GM19397 (cell line): ENCODE data around the gene ST8SIA2.

ENCODE experiments used
- ATAC-seq: cut with Tn5 transposase; IDR thresholded peaks from one replicate; pipeline ENCODE4 v1.9.1; 2021; ENCODE audit warnings: mild to moderate bottlenecking, moderate library complexity; ENCODE audit not compliant: unreplicated experiment

ST8SIA2 gene, protein sequence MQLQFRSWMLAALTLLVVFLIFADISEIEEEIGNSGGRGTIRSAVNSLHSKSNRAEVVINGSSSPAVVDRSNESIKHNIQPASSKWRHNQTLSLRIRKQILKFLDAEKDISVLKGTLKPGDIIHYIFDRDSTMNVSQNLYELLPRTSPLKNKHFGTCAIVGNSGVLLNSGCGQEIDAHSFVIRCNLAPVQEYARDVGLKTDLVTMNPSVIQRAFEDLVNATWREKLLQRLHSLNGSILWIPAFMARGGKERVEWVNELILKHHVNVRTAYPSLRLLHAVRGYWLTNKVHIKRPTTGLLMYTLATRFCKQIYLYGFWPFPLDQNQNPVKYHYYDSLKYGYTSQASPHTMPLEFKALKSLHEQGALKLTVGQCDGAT

DNA sequence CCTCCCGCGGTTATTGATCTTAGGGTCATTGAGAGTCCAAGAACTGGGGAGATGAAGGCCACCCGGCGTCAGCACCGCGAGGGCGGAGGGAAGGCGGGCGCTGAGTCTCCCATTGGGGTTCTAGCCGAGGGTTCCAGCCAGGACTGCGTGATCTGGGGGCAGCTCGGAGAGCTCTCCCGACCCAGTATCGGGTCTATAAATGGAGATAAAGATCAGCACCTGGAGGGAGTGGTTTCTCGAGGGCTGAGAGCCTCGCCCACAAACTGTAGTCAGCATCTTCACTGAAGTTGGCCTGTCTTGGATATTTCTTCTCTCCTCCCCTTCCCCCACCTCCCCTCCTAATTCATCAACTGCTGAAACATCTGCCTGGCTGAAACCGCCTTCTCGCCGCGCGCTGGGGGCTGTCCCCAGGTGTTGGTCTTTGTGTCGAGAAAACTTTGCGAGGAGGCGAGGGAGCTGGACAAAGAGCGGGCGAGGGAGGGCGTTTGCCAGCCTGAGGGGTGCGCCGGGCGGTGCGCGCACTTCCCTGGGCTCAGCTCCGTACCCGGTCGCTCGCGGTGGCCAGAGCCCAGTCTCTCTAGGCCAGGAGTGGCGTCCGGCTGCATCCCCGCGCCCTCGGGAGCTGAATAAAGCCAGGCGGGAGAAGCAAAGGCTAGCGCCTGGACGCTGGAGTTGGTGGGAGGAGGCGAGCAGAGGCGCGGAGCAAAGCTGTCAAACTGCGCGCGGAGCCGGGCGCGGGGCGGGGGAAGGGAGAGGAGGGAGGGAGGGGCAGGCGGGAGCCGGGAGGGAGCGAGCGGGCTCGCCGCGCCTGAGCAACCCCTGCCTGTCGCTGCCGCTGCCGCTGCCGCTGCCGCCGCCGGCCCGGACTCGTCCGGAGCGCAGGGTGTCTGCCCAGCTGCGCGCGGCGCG is at the start of gene ST8SIA2:
Gene ST8SIA2 (plus strand): TSS at position 811 of the 909 bp plus-strand sequence. CDS start 184 bp downstream, outside the sequence.
- ATAC-seq = no peak

DNA sequence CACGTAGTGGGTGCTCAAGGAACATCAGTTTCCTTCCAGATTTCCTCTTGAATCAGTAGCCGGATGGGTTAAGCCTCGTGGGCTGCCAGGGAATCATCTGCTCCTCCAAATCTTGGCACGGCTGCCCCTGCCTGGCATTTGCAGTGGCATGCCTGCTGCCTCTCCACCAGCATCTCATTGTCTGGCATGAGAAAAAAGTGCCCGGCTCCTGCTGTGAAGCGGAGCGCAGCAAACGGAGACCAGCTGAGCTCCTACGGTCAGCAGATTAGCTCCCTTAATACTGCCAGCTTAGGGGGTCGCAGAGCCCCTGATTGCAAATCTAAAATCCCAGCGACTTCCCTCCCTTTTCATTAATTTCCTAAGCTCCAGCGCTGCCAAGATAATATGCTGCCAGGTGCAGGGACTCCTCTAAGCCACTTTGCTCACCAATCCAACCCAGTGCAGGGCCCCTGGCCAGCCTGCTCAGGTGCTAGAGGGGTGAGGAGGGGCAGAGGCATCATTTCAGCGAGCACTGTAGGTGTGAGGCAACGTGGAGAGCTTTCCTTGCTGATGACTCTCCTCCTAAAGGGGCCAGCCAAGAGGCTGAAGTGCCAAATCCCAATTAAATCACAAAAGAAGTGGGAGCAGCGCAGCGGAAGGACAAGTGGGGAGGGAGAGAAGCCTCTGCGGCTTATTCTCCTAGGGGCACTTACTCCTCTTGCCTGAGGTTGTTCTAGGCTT is 49.6 kb upstream of the ST8SIA2 start:
- no peak for ATAC-seq

DNA sequence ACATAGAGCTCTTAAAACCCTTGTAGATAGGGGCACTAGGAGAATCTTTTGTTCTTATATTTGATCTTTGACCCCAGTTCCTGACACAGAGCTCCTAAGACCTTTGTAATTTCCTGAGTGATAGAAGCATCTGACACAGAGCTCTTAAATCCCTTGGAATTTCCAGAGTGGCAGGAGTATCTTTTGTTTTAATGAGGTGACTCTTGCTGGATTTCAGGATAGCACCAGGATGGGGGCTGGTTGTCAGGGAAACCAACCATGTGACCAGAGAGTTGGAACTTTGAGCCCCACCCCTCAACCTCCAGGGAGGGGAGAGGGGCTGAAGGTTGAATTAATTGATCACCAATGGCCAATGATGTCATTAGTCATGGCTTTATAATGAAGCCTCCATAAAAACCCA is 47.6 kb upstream of the ST8SIA2 start:
- no peak for ATAC-seq

DNA sequence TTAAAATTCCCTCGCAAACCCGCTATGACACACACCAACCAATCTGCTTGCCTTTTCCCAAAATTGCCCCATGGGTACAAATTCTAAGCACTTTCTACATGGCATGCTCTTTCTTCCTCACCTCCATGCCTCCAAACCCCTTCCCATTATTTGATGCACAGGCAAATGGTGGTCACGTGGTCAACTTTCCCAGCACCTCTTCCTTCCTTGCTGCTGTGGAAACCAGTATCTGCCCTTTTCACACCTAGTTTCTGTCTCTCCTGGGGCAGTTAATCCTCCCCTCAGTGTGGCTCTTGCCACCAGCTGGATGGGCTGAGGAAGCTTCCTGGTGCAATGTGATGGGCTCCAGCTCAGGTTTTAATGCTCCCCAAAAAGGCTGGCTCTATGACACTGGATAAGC is 38.4 kb upstream of the ST8SIA2 start:
- ATAC-seq = no peak

DNA sequence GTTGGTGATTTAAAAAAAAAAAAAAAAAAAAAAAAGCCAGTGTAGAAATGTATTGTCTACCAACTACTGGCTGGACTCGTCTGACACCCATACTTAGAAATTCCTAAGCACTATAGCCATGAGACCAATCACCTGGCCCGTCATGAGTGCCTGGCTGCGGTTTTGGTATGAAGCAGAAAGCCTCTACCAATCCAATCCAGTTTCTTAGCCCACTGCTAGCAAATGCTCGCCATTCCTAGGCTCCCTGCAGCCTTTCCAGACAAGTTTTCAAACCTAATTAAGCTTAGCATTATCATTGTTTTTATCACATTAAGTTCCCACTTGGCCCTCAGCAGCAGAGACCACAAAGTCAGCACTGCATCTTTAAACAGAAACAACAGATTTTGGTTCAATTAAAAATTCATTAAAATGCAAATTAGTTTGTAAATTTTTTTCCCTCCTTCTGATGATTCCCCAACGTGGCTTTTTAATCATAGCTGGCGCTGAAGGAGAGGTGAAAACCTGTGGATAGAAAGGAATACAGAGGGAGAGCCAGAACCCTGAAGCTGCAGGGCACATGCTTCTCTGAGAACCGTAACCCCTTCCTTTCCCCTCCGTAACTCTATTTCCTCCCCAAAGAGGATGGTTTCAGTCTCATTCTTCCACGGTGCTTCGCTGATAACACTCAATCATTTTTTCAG is 32.2 kb upstream of the ST8SIA2 start:
- ATAC-seq = no peak

DNA sequence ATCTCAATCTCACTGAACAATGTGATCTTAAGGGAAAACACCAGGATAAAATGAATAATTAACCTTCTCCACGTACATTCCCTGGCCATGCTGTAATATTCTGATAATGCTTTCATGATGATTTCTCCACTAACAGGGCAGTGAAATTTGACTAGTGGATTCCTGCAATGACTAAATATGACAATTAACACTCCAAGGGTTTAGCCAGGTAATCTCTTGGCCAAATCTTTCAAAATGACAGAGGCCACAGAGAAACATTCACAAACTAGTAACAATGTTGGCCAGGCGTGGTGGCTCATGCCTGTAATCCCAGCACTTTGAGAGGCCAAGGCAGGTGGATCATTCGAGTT is 31.7 kb upstream of the ST8SIA2 start:
- no peak for ATAC-seq

DNA sequence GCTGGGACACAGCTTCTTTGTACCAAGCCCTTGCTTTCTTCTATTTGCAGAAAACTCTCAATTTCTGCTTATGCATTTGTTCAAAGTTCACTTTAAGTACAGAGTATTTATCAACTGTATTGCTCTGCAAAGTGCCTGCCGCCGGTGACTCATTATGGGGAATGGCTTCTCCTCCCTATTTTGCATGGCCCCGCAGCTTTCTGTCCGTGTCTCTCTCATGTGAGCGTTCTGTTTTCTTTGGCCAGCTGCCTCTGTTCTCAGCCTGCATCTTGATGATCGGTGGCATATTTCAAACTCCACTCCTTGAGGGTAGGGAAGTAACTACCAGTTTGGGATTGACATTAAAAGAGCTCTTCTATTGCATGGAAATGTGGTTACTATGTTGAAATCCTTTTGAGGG is 28.6 kb upstream of the ST8SIA2 start:
- no peak for ATAC-seq

DNA sequence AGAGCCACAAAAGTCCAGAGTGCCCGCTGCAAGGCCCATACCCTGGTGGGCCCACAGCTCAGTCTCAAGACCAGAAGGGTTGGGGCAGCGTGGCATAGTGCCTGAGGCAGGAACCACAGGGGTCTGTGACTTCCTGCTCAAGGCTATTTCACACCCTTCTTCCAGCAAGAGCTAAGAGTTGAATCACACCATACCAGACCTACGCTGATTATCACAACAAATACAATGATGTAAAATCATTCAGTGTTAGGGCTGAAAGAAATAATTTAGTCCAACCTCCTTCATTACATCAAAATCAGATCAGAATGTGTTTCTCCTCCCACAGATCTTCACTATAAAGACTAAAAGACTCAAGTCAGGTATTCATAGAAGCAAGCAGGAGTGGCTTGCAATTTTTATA is 27.8 kb upstream of the ST8SIA2 start:
- ATAC-seq = no peak

DNA sequence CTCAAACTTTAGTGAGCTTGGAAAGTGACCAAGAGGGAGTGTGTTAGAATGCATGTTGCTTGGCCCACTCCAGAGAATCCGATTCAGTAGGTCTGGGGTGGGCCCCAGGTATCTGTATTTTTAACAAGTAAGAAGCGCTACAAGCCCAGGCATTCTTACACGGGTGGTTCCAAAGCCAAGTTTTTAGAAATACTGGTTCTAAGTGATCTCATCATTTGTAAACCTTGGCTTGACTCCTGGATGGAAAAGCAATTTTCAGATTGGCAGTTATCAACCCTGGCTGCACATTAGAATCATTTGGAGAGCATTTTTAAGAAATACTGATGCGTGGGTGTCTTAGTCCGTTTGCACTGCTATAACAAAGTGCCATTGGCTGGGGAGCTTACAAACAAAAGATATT is 27.3 kb upstream of the ST8SIA2 start:
- no peak for ATAC-seq

DNA sequence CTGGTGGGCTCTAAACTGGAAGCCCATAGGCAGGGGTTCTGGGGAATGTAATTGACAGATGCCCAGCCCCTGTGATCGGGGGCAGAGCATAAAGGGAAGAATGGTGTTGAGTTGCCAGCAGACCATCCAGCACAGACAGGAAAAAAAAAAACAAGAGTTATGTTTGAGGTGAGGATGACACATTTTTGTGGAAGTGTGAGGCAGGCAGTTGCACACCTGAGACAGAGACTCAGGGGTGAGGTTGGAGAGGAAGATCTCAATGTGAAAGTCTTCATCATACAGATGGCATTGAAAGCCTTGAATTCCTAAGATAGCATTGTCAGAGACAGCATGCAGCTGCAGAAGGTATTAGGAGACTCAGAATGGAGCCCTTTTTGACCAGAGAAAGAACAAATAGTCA is 18.6 kb upstream of the ST8SIA2 start:
- ATAC-seq = no peak

DNA sequence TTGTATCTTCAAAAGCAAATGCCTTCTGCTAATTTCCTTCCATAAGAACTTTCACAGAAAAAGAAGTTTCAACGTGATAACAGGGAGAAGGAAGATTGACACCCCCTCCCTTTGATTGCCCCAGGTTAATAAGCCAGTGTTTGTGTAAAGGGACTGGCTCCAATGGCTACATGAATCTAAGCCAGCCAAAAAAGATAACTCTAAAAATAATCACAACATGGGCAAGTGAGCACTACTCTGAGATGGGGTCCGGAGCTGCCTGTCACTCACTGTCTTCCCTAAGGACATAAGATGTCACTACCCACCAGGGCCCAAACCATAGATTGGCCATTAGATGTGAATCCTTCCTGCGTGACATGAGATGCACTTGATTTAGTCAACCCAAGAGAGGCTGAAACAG is 17.6 kb upstream of the ST8SIA2 start:
- no peak for ATAC-seq

DNA sequence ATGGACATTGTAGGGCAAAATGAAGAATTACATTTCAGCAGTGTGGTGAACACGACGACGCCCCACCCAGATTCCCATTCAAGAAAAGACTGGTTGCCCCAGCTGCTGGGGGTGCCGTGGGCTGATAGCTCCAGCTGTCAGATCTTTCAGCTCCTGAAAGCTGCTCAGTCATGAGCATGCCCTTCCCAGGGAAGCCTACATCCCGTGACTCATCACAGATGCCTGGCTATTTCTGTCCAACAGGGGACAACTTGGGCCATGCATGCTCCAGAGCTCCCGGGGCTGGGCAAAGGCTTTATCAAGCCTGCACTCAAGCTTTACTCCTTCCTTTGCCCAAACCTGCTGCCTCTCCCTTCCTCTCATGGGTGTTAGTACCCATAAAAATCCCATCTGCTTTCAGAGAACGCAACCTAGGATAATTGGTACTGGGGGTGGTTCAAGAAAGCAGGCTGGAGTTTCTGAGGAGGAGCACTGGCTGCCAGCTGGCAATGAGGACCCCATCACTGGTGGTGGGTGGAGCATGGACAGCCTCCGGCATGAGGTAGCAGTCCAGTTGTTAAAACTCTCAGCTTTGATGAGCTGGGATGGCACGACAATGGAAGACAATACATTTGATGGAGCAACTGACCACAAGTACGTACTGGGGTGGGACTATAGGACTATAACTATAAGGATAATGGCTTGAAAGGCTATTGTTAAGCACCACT is 16.4 kb upstream of the ST8SIA2 start:
- ATAC-seq = no peak

DNA sequence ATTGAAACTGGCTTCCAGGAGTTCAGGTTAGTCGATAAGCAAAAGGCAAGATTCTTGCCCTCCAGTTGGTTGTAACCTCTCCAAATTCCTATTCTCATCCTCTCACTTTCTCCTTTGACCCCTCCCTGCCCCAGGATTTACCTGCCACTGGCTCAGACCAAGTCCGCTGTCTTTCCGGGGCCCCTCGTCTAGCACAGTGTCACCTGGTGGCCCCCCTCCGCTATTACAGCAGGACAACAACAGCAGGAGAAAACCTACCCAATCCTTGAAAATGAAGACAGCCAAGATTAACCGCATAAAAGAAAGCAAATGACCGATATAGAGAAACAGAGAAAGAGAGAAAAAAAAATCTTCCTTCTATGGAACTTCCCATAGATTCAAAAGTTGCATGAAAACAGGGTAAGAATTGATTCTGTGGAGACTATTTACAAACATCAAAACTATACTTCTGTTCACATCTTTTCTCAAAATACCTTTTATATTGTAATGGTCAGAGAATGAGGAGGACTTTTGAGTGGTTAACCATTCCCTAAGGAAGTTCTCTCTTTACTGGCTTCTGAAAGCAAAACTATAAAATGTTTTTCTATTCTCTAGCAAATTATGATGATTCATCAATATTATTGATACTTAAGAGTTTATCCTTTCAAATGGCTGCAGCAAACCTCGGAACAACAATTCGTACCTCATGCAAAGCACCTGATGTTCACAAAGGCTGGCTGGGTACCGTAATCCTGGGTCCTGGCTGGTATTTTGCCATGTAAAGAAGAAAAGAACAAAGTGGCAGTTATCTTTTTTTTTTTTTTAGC is 10.0 kb upstream of the ST8SIA2 start:
- no peak for ATAC-seq

DNA sequence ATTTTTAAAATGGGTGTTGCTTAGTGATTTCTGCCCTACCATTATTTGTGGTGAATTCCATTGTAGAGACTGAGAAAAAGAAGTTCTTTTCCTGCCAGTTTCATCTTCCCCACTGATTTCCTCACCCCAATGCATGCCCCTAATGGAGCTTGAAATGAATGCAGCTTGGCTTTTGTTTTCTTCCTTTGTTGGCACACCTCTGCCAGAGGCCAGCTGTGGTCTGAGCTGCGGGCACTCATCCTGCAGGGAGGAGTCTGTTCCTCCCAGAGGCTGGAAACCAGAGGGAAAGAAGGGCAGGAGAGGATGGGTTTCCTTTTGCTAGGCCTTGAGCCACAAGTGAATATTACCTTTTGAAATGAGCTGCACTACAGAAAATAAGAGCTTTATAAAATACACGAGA is 9.3 kb upstream of the ST8SIA2 start:
- ATAC-seq = no peak

DNA sequence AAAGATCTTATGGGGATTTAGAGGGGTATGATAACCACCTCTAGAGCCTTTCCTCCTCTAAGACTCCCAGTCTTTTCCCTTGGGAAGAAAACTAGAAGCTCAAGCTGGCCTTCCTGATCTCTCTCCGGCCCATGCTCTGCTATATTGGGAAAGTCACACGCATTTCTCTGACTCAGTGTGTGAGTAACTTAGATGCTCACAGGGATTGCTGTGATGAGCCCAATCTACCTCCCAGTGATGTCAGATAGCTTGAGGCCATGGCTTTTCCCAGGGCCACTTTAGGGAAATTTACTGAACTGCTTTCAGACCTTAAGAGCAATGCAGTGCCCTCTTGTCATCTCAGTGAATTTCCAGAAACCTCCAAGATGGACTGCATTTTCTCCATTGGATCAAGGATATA is 8.6 kb upstream of the ST8SIA2 start:
- ATAC-seq = no peak

DNA sequence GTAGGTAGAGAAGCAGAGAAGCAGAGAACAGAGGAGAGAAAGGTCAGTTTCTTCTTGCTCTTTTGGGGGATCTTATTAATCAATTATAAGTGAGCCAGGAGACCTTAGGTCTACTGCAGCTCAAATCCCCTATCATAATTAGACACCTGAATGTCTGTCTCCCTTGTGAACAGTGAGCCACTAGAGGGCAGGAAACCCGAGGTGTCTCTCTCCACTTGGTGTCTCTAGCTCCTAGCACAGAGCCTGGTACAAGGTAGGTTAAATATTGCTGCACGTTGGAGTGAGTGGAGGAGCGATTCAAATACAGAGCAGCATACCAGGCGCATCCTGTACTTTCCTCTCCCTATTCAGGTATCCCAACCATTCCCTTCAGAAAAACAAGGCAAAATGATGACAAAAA is 2.0 kb upstream of the ST8SIA2 start:
- no peak for ATAC-seq

DNA sequence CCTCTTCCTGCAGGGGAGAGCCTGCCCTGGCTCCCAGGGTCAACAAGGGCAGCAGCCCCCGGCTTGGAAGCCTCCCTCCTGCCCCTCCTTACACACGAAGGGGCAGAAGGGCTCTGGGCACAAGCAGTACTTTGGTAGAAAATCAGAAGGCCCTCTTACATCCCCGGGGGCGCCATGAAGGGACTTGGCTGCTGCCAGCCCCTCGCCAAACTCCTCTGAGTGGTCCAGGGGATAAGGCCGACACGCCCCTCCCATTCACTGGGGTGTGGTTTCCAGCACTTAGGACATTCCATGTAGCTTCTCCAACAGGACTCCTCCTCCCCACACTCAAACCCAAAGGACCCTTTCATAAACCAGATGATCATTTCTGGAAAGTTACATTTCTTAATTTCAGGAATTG is 1.2 kb upstream of the ST8SIA2 start:
- ATAC-seq = no peak

DNA sequence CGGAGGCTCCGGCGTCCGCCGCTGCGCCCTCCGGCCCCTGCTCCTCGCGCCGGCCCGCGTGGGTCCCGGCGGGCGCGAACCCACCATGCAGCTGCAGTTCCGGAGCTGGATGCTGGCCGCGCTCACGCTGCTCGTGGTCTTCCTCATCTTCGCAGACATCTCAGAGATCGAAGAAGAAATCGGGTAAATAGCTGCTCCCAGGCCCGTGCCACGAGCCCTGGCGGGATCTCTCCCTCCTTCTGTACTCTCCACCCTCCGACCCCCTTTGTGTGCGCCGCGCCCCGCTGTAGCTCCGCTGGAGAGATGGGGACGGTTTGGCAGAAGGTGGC is 263 bp downstream of the ST8SIA2 start:
- no peak for ATAC-seq

DNA sequence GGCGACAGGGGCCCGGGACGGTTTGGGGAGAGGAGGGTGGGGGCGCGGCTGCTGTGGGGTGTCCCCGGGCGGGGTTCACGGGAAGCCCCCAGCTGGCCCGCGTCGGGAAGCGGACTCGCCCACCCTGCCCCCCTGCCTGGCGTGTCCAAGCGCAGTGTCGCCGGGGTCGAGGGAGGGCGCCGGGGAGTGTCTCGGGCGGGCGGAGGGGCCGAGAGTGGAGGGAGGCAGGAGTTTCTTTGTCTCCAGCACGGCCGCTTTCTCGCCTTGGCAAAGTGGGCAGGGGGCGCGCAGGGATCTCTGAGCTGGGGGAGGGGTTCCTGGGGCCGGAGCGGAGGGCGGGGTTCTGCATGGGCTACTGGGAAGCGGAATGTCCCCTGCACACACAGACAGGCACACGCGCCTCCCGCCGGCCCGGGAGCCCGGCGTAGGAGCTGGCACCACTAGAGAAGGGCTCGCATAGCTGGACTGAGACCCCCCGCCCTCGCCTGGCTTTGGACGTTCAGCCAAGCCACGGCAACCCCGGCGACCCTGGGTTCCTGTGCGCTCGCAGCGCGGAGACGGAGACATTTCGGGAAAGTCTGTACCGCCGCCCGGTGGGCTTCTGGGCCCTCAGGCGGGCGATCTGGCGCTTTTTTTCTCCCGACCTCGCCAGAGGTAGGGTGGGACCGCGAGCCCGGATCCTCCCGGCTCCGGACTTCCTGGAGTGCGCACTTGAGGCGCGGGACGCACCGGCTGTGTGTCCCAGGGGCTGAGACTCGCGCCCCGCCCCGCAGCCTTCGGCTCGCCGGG is 822 bp downstream of the ST8SIA2 start:
- no peak for ATAC-seq
